ENCODE measurements around the gene PYROXD2. TPM values are rescaled to one million over a fixed set of nuclear protein-coding genes. Genes with fewer than 3 reads are reported as not detected.

PYROXD2 gene
- total RNA-seq, 2 experiments from 2014 or later, result 0.41 to 4.3 TPM

GRCh38 chr10:98340940-98341310 lies 74.1 kb downstream of the PYROXD2 start:
- POLR2A ChIA-PET, result interaction anchor here (0.7 to 1.1 kb wide), 3 partner anchors 10 to 171 kb away, joined by 3 to 5 read pairs (median 4); no protein-coding TSS in a partner anchor

GRCh38 chr10:98340261-98340939 lies 74.6 kb downstream of the PYROXD2 start:
- Histone ChIP-seq H3K9me2 (ENCODE audit: insufficient read depth, low read length) (no peaks in the 10 kb centered on the region), H3K4me3 (ENCODE audit: low read depth, low read length, poor library complexity, severe bottlenecking) (no peak overlapping the region), H3K79me2 (ENCODE audit: insufficient read depth, low read depth, low read length) (no peaks in the 10 kb centered on the region), H3K36me3 (ENCODE audit: insufficient read depth, low read length) (no peaks in the 10 kb centered on the region), H3K27ac (ENCODE audit: low read depth, low read length, poor library complexity, severe bottlenecking) (peak overlapping the region; percentile 6), H2AFZ (ENCODE audit: low read length) (peak overlapping the region; percentile 14; the same call in 1 of the 2 replicates), H3K9me3 (ENCODE audit: low read length) (no peaks in the 10 kb centered on the region), H3K4me1 (ENCODE audit: insufficient read depth, low read length, poor library complexity, severe bottlenecking) (peaks cover 24% of the 10 kb centered on the region), H3K4me2 (ENCODE audit: low read length) (peak overlapping the region; percentile 46), H4K20me1 (ENCODE audit: insufficient read depth, low read length) (no peaks in the 10 kb centered on the region)
- CTCF ChIA-PET (ENCODE audit: unreplicated experiment), result interaction anchor here (0.6 to 0.7 kb wide), 2 partner anchors 10 to 248 kb away, joined by 3 read pairs; no protein-coding TSS in a partner anchor
- intact Hi-C loops (cut with micrococcal nuclease; ENCODE audit: unreplicated experiment), result no loop called here
- DNase-seq (ENCODE audit: low spot score), result peak; percentile 62
- no TSS peak for BruUV-seq (replicated peaks)
- TF ChIP-seq CTCF (conservative IDR thresholded peaks at IDR 0.05; ENCODE audit: low read length) (no peak), EZH2phosphoT487 (IDR thresholded peaks at IDR 0.05; ENCODE audit: borderline replicate concordance, low read depth, low read length) (no peak)
- POLR2A ChIA-PET, result interaction anchor here (0.7 to 1.3 kb wide), 6 partner anchors 9 to 171 kb away, joined by 3 to 6 read pairs (median 4); no protein-coding TSS in a partner anchor

More at GRCh38 chr10:98340940-98341310, 74.1 kb downstream of the PYROXD2 start:
- H2AFZ ChIP-seq (ENCODE audit: low read length), result peak overlapping the region; percentile 14; the same call in 1 of the 2 replicates
- H3K79me2 ChIP-seq (ENCODE audit: insufficient read depth, low read depth, low read length), result no peaks in the 10 kb centered on the region
- H3K27ac ChIP-seq (ENCODE audit: low read depth, low read length, poor library complexity, severe bottlenecking), result no peak overlapping the region
- intact Hi-C loops (cut with micrococcal nuclease; ENCODE audit: unreplicated experiment), result no loop called here
- peak; percentile 10 for DNase-seq (ENCODE audit: low spot score)
- no peaks in the 10 kb centered on the region for H3K9me2 ChIP-seq (ENCODE audit: insufficient read depth, low read length)
- H3K4me1 ChIP-seq (ENCODE audit: insufficient read depth, low read length, poor library complexity, severe bottlenecking), result peaks cover 24% of the 10 kb centered on the region
- no peaks in the 10 kb centered on the region for H4K20me1 ChIP-seq (ENCODE audit: insufficient read depth, low read length)
- no peaks in the 10 kb centered on the region for H3K36me3 ChIP-seq (ENCODE audit: insufficient read depth, low read length)
- CTCF ChIA-PET (ENCODE audit: unreplicated experiment), result interaction anchor here (0.6 kb wide), 1 partner anchor 249 kb away, joined by 3 read pairs; no protein-coding TSS in a partner anchor
- TF ChIP-seq EZH2phosphoT487 (IDR thresholded peaks at IDR 0.05; ENCODE audit: borderline replicate concordance, low read depth, low read length), result no peak
- TF ChIP-seq CTCF (conservative IDR thresholded peaks at IDR 0.05; ENCODE audit: low read length), result peak; percentile 28; the same call in 1 of the 2 replicates
- H3K9me3 ChIP-seq (ENCODE audit: low read length), result no peaks in the 10 kb centered on the region
- H3K4me3 ChIP-seq (ENCODE audit: low read depth, low read length, poor library complexity, severe bottlenecking), result no peak overlapping the region
- BruUV-seq (replicated peaks), result no TSS peak
- H3K4me2 ChIP-seq (ENCODE audit: low read length), result peak overlapping the region; percentile 46; the same call in 1 of the 2 replicates
